Stomach (tissue), 9 donors: ENCODE results near the gene DLGAP1. TPM values are rescaled to one million over a fixed set of nuclear protein-coding genes. Genes with fewer than 3 reads are reported as not detected.
A peak's percentile ranks its signal among the peaks of the same experiment; 100 is the strongest.

Experiments used
- DNase-seq, 2 donors: peaks; one replicate each; pipeline versions ENCODE4 v3.0.0 to v3.0.0-alpha.2; 2013 to 2019
- H3K27ac ChIP-seq, 5 donors: fragments of 200-600 bp in 4 of 5; sonication (generic) in 4 of 5; one replicate each; pipeline ENCODE4 v1.5.1; 2013 to 2019; ENCODE audit warnings: mild to moderate bottlenecking in 1 of 5, moderate library complexity in 1 of 5
- H3K27me3 ChIP-seq, 3 donors: fragments of 200-600 bp; sonication (generic); one replicate each; pipeline ENCODE4 v1.5.1; 2017 to 2019; ENCODE audit warnings: mixed run types in 1 of 3
- H3K36me3 ChIP-seq, 4 donors: fragments of 200-600 bp; sonication (generic); 1 replicate in 3 of 4; 2 replicates in 1 of 4; pipeline ENCODE4 v1.5.1; 2016 to 2019
- H3K4me1 ChIP-seq, 4 donors: fragments of 200-600 bp; sonication (generic); one replicate each; pipeline ENCODE4 v1.5.1; 2016 to 2019
- H3K4me3 ChIP-seq, 4 donors: fragments of 200-600 bp; sonication (generic) in 3 of 4; one replicate each; pipeline ENCODE4 v1.5.1; 2016 to 2019; ENCODE audit warnings: mild to moderate bottlenecking in 1 of 4
- H3K9me3 ChIP-seq, 4 donors: fragments of 200-600 bp; sonication (generic); one replicate each; pipeline ENCODE4 v1.5.1; 2016 to 2019
- EP300 ChIP-seq: sonication (generic); formaldehyde crosslinking; IDR thresholded peaks from one replicate; pipeline ENCODE4 v1.6.1; 2017; ENCODE audit warnings: antibody characterized with exemption
- POLR2A ChIP-seq, 4 donors: fragments of 450-650 bp; IDR thresholded peaks; one replicate each; pipeline ENCODE4 v1.6.1; 2016; ENCODE audit warnings: antibody characterized with exemption in 4 of 4, control low read depth in 2 of 4, mild to moderate bottlenecking in 1 of 4, moderate library complexity in 1 of 4
- POLR2AphosphoS5 ChIP-seq, 3 donors: sonication (generic); formaldehyde crosslinking; IDR thresholded peaks; one replicate each; pipeline ENCODE4 v1.6.1; 2016; ENCODE audit warnings: antibody characterized with exemption in 3 of 3
- WGBS, 5 donors: extraction: QIAGEN DNeasy Blood & Tissue Kit in 3 of 5; methylation state at CpG; one replicate each; pipeline versions ENCODE4 v1.1.5 to v1.1.7; 2013 to 2018; 5-methylcytosine and 5-hydroxymethylcytosine counted together
- intact Hi-C: fragments of 100-400 bp; cut with DNase I; formaldehyde crosslinking; loops from one replicate; pipeline ENCODE4 v1.15.1; 2023; ENCODE audit warnings: low total_unique reads
- polyA plus RNA-seq, 3 donors: library from polyadenylated mRNA; stranded (reverse); fragments of 200-250 nt; gene quantifications; one replicate each; pipeline ENCODE4 v1.2.3, GENCODE V29; 2013
- total RNA-seq, 5 donors: library from RNA; depleted of rRNA; stranded (reverse); fragments of >200 nt; gene quantifications; one replicate each; pipeline versions ENCODE4 v1.1.0 to v1.2.3, GENCODE V29; 2014 to 2016
- TF ChIP-seq, protein P1 (sequence below), 7 experiments: fragments of 450-650 bp in 4 of 7; fragments of 200-600 bp in 3 of 7; sonication (generic) in 3 of 7; IDR thresholded peaks; one replicate each; pipeline ENCODE4 v1.5.1; 2016 to 2019; ENCODE audit warnings: antibody characterized with exemption in 7 of 7, control low read depth in 2 of 7, mild to moderate bottlenecking in 1 of 7
- donor health status: healthy with polysubstance abuse.
- donor health status: Bipolar disorder and iron deficiency.
- donor health status: healthy.

Gene DLGAP1
- total and polyA plus RNA-seq, 8 donors, result 0.06 to 7.0 (median 1.3) TPM; not detected in 1

DNA sequence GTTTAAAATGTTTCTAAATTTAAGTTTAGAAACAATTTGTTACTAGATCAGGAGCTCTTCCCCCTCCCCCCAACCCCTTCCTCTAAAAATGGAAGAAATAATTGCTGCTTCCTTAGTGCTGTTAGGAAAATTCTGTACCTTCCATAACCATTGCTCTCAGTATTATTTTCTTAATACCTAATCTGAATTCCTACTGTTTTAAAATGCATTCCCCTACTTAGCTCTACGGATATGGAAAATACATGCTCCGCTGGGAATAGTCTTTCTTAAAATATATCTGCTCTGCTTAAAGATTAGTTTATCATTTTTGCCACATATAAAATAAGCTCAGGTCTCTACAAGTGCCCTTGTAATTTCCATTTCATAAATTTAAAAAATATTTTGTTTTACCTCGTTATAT lies 789.9 kb downstream of the DLGAP1 start:
- Histone ChIP-seq H3K27ac (peak overlapping the region in 4 of 5 donors; percentile 71 to 85 (median 82)), H3K9me3 (no peaks in the 10 kb centered on the region), H3K36me3 (no peaks in the 10 kb centered on the region), H3K4me3 (no peak overlapping the region), H3K27me3 (no peaks in the 10 kb centered on the region), H3K4me1 (peaks cover 0 to 37% (median 11%) of the 10 kb centered on the region in 4 donors)
- intact Hi-C loops, result loop anchor here (5.0 to 10.0 kb wide), 2 partner anchors 50 to 383 kb away; no protein-coding TSS in a partner anchor
- WGBS, 5 donors, result 82 to 88% (median 87%) methylated on average over 3 of the region's 3 CpGs
- TF ChIP-seq POLR2A (IDR thresholded peaks at IDR 0.05) (no peak), EP300 (no peak), POLR2AphosphoS5 (IDR thresholded peaks at IDR 0.05) (no peak)
- TF ChIP-seq, protein P1, sequence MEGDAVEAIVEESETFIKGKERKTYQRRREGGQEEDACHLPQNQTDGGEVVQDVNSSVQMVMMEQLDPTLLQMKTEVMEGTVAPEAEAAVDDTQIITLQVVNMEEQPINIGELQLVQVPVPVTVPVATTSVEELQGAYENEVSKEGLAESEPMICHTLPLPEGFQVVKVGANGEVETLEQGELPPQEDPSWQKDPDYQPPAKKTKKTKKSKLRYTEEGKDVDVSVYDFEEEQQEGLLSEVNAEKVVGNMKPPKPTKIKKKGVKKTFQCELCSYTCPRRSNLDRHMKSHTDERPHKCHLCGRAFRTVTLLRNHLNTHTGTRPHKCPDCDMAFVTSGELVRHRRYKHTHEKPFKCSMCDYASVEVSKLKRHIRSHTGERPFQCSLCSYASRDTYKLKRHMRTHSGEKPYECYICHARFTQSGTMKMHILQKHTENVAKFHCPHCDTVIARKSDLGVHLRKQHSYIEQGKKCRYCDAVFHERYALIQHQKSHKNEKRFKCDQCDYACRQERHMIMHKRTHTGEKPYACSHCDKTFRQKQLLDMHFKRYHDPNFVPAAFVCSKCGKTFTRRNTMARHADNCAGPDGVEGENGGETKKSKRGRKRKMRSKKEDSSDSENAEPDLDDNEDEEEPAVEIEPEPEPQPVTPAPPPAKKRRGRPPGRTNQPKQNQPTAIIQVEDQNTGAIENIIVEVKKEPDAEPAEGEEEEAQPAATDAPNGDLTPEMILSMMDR (IDR thresholded peaks at IDR 0.05), result no peak
- DNase-seq, result no peak

DNA sequence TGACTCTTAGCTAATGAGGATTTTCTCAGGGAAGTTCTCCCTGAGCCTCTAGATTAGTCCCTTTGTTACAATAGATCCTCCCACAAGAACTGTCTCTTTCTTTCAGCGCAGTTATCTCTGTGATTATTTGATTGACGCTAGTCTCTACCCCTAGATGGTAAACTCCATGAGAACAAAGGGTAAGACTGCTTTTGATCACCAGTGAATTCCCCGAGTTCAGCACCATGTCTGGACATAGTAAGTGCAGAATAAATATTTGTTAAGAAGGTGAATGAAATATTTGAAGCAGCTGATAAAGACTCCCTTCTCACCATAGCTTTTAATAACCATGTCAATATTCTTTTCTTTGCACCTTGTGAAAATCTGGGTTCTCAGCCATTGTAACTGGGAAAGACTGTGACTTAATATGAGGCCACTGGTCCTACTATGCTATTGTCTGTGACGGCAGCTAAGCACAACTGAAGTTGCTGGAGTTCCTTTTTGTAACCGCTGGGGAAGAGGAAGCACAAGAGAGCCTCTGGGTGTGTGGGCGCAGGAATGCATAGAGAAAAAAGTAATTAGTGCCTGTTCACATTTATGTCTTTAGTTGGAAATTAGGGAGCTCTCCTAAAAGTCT lies 790.4 kb downstream of the DLGAP1 start:
- TF ChIP-seq, protein P1 (IDR thresholded peaks at IDR 0.05), result no peak
- TF ChIP-seq POLR2AphosphoS5 (IDR thresholded peaks at IDR 0.05) (no peak), POLR2A (IDR thresholded peaks at IDR 0.05) (no peak)
- DNase-seq, result peak in 1 of 2 donors; percentile 41
- Histone ChIP-seq H3K27me3 (no peaks in the 10 kb centered on the region), H3K4me1 (peaks cover 0 to 42% (median 11%) of the 10 kb centered on the region in 4 donors), H3K4me3 (no peak overlapping the region), H3K36me3 (no peaks in the 10 kb centered on the region), H3K9me3 (no peaks in the 10 kb centered on the region), H3K27ac (peak overlapping the region in 3 of 5 donors; percentile 36 to 85 (median 37))
- intact Hi-C loops, result loop anchor here (5.0 to 10.0 kb wide), 2 partner anchors 50 to 382 kb away; no protein-coding TSS in a partner anchor
- 30 to 53% (median 37%) methylated on average over 6 of the region's 6 CpGs for WGBS, 5 donors

DNA sequence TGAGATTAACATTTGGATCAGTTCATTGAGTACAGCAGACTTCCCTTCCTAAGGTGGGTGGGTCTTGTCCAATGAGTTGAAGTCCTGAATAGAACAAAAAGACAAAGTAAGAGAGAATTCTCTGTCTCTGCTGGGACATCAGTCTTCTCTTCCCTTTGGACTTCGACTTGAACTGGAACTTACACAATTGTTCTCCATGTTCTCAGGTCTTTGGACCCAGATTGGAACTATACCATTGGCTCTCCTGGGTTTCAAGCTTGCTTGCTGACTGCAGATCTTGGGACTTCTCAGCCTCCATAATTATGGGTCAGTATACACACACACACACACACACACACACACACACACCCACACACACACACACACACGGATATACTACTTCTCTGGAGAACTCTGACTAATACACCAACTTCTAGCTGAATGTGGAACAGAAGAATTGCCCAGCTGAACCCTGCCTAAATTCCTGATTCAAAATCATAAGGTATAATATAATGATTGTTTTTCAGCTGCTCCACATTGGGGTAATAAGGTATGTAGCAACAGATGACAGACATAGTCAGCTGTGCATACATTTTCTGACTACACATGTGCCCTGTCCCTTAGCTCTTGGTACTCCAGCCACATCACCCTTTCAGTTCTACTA lies 791.1 kb downstream of the DLGAP1 start:
- Histone ChIP-seq H3K27ac (peak overlapping the region in 1 of 5 donors; percentile 85), H3K4me1 (peaks cover 0 to 42% (median 11%) of the 10 kb centered on the region in 4 donors), H3K36me3 (no peaks in the 10 kb centered on the region), H3K4me3 (no peak overlapping the region), H3K9me3 (no peaks in the 10 kb centered on the region), H3K27me3 (no peaks in the 10 kb centered on the region)
- TF ChIP-seq POLR2AphosphoS5 (IDR thresholded peaks at IDR 0.05) (no peak), POLR2A (IDR thresholded peaks at IDR 0.05) (no peak), EP300 (no peak)
- TF ChIP-seq, protein P1 (IDR thresholded peaks at IDR 0.05), result no peak
- no peak for DNase-seq
- intact Hi-C loops, result loop anchor here (10.0 kb wide), 1 partner anchor 49 kb away; no protein-coding TSS in a partner anchor
- WGBS, 5 donors, result 63 to 88% (median 81%) methylated on average over 2 of the region's 2 CpGs

DNA sequence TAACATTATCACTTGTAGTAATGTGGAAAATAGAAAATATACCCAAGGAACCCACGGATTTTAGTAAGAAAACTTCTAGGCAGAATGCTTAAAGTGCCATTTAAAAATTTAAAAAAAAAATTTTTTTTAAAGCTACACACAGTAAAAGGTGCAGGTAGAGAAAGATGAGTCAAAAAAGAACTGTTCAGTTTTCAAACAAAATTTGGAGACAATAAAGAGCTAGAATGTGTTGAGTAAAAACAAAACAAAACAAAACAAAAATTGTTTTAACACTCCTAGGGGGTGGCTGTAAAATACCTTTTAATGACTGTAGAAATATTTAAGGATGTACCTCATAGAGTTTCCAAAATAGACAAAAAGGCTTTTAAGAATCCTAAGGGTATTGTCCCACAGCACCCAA lies 793.1 kb downstream of the DLGAP1 start:
- intact Hi-C loops, result loop anchor here (10.0 kb wide), 1 partner anchor 47 kb away; no protein-coding TSS in a partner anchor
- DNase-seq, result no peak
- Histone ChIP-seq H3K9me3 (no peaks in the 10 kb centered on the region), H3K27ac (no peak overlapping the region), H3K27me3 (no peaks in the 10 kb centered on the region), H3K4me1 (peaks cover 0 to 38% (median 11%) of the 10 kb centered on the region in 4 donors), H3K4me3 (no peak overlapping the region), H3K36me3 (no peaks in the 10 kb centered on the region)
- TF ChIP-seq EP300 (no peak), POLR2AphosphoS5 (IDR thresholded peaks at IDR 0.05) (no peak), POLR2A (IDR thresholded peaks at IDR 0.05) (no peak)
- TF ChIP-seq, protein P1 (IDR thresholded peaks at IDR 0.05), result no peak
- 67 to 92% (median 83%) methylated on average over 1 of the region's 1 CpG for WGBS, 5 donors
